HepG2 (cell line): Measurements from ENCODE around the gene FN1. TPM values are rescaled to one million over a fixed set of nuclear protein-coding genes. Genes with fewer than 3 reads are reported as not detected.

ENCODE experiments used
- ASH2L ChIP-seq: fragments of 300-600, 200-600 bp; sonication (generic); IDR thresholded peaks from 2 replicates; pipeline ENCODE4 v1.7.0; 2017; ENCODE audit warnings: low read depth, mild to moderate bottlenecking, moderate library complexity, mixed read lengths, low read length; ENCODE audit not compliant: insufficient read length
- FOSL1 ChIP-seq: sonication (generic); formaldehyde crosslinking; IDR thresholded peaks from 2 replicates; pipeline ENCODE4 v1.9.0; 2021; ENCODE audit warnings: missing genetic modification reagents, borderline replicate concordance
- HOXA3 ChIP-seq: sonication (generic); formaldehyde crosslinking; IDR thresholded peaks from 2 replicates; pipeline ENCODE4 v1.5.0; 2020; ENCODE audit warnings: missing genetic modification reagents
- PCBP2 ChIP-seq: fragments of 200-400 bp; formaldehyde crosslinking; optimal IDR thresholded peaks from 2 replicates; pipeline ENCODE3; 2018; ENCODE audit warnings: low read length, low read depth; ENCODE audit not compliant: poor library complexity, severe bottlenecking
- RBM39 ChIP-seq: fragments of 200-400 bp; formaldehyde crosslinking; IDR thresholded peaks from one replicate; pipeline ENCODE4 v1.6.1; 2018; ENCODE audit warnings: antibody characterized with exemption, mild to moderate bottlenecking, low read depth, low read length; ENCODE audit not compliant: poor library complexity, severe bottlenecking
- TEAD2 ChIP-seq: sonication (generic); formaldehyde crosslinking; IDR thresholded peaks from 2 replicates; pipeline ENCODE4 v1.9.0; 2021; ENCODE audit warnings: missing genetic modification reagents
- ZNF124 ChIP-seq: sonication (generic); formaldehyde crosslinking; IDR thresholded peaks from 2 replicates; pipeline ENCODE4 v1.4.0; 2020; ENCODE audit warnings: missing genetic modification reagents
- ZNF160 ChIP-seq: sonication (generic); formaldehyde crosslinking; IDR thresholded peaks from 2 replicates; pipeline ENCODE4 v1.8.0; 2022; ENCODE audit warnings: mild to moderate bottlenecking, inconsistent platforms, missing genetic modification reagents
- ZNF605 ChIP-seq: sonication (generic); formaldehyde crosslinking; IDR thresholded peaks from 2 replicates; pipeline ENCODE4 v1.8.0; 2022; ENCODE audit warnings: mild to moderate bottlenecking, missing genetic modification reagents
- ZNF777 ChIP-seq: sonication (generic); formaldehyde crosslinking; IDR thresholded peaks from 2 replicates; pipeline ENCODE4 v1.4.0; 2020; ENCODE audit warnings: missing genetic modification reagents
- ZNF781 ChIP-seq: sonication (generic); formaldehyde crosslinking; IDR thresholded peaks from 2 replicates; pipeline ENCODE4 v1.5.1; 2020; ENCODE audit warnings: borderline replicate concordance, mild to moderate bottlenecking, missing genetic modification reagents; ENCODE audit errors: not compliant biosample characterization
- polyA plus RNA-seq, 8 experiments: library from polyadenylated mRNA; depleted of rRNA in 3 of 8; stranded (reverse) in 7 of 8; unstranded in 1 of 8; fragments of >200 nt; fragmentation: Illumina TruSeq in 4 of 8; extraction: Trizol in 4 of 8; gene quantifications; 2 replicates each; pipeline versions ENCODE4 v1.2.1 to v1.2.3, GENCODE V29; 2011 to 2016; ENCODE audit warnings: low read depth in 4 of 8, missing spikeins in 1 of 8, mixed read lengths in 1 of 8; ENCODE audit not compliant: insufficient read depth in 1 of 8
- total RNA-seq, 5 experiments: library from RNA; depleted of rRNA; stranded (reverse); fragments of >200 nt; fragmentation: Illumina TruSeq; extraction: Trizol; gene quantifications; 2 replicates each; pipeline ENCODE4 v1.2.3, GENCODE V29; 2016; ENCODE audit warnings: low read depth in 1 of 5
- TF ChIP-seq, protein P1 (sequence below): sonication (generic); formaldehyde crosslinking; IDR thresholded peaks from 2 replicates; pipeline ENCODE4 v1.8.1; 2022; ENCODE audit warnings: low read depth, mild to moderate bottlenecking, missing genetic modification reagents
- TF ChIP-seq, protein P2 (sequence below): sonication (generic); formaldehyde crosslinking; IDR thresholded peaks from 2 replicates; pipeline ENCODE4 v1.4.0; 2020; ENCODE audit warnings: missing genetic modification reagents
- TF ChIP-seq, protein P3 (sequence below): sonication (generic); formaldehyde crosslinking; IDR thresholded peaks from 2 replicates; pipeline ENCODE4 v1.4.0; 2020; ENCODE audit warnings: missing genetic modification reagents, low read depth, mild to moderate bottlenecking, borderline replicate concordance
- TF ChIP-seq, protein P4 (sequence below): sonication (generic); formaldehyde crosslinking; IDR thresholded peaks from 2 replicates; pipeline ENCODE4 v1.5.0; 2020; ENCODE audit warnings: mild to moderate bottlenecking, missing genetic modification reagents
- TF ChIP-seq, protein P5 (sequence below): sonication (generic); formaldehyde crosslinking; IDR thresholded peaks from 2 replicates; pipeline ENCODE4 v1.4.0; 2020; ENCODE audit warnings: missing genetic modification reagents; ENCODE audit errors: not compliant biosample characterization
- TF ChIP-seq, protein P6 (sequence below): sonication (generic); formaldehyde crosslinking; conservative IDR thresholded peaks from 2 replicates; pipeline ENCODE4 v1.4.0; 2020; ENCODE audit warnings: missing genetic modification reagents

Gene FN1
- total and polyA plus RNA-seq, 2 of the 13 experiments (the other 11 are each of a cell fraction or from before 2014, with no cell fraction given): 1,847 to 6,471 TPM

DNA sequence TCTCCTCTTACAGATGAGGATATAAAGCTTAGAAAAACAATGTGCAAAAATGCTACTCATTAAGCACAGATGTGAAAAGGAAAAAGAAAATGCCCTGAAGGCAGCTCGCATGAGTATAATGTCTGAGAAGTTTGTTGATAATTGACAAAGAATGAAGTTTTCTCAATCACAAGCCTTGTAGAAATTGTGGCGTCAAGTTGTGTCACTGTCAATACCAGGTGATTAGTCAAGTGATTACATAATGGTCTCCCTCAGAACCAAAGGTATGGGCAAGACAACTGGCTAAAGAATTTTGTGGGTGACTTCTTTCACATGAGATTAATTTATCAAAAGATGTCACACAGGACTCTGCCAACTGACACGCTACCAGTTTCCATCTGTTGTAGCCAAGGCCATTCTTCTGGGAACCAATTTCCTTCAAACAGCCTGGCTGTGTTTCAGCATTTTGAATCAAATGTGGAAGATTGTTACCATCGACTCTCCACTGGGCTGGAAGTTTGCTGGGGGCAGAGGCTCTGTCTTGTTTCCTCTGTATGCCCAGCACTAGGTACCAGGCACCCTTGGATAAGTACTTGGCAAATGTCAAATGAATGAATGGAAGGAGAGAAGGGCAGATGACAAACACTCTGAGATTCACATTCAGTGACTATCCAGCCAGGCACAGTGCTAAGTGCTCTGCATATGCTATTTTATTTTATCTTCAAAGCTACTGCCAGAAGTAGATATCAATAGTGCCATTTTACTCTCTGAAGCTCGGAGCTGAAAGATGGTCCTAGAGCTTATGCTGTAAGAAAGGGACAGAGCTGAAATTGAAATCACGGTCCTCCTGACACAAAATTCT is 5.9 kb upstream of the FN1 start (continued):
- TF ChIP-seq, protein P1, sequence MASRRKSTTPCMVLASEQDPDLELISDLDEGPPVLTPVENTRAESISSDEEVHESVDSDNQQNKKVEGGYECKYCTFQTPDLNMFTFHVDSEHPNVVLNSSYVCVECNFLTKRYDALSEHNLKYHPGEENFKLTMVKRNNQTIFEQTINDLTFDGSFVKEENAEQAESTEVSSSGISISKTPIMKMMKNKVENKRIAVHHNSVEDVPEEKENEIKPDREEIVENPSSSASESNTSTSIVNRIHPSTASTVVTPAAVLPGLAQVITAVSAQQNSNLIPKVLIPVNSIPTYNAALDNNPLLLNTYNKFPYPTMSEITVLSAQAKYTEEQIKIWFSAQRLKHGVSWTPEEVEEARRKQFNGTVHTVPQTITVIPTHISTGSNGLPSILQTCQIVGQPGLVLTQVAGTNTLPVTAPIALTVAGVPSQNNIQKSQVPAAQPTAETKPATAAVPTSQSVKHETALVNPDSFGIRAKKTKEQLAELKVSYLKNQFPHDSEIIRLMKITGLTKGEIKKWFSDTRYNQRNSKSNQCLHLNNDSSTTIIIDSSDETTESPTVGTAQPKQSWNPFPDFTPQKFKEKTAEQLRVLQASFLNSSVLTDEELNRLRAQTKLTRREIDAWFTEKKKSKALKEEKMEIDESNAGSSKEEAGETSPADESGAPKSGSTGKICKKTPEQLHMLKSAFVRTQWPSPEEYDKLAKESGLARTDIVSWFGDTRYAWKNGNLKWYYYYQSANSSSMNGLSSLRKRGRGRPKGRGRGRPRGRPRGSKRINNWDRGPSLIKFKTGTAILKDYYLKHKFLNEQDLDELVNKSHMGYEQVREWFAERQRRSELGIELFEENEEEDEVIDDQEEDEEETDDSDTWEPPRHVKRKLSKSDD (CRISPR knock-in tag): no peak
- TF ChIP-seq ZNF777 (no peak), RBM39 (no peak), ZNF605 (CRISPR knock-in tag) (0 out of 2 replicates have a peak, but pooled peaks have one; percentile 19), PCBP2 (no peak), ASH2L (no peak), ZNF781 (no peak), ZNF160 (CRISPR knock-in tag) (no peak), TEAD2 (no peak), FOSL1 (no peak), HOXA3 (no peak), ZNF124 (no peak)
- TF ChIP-seq, protein P2, sequence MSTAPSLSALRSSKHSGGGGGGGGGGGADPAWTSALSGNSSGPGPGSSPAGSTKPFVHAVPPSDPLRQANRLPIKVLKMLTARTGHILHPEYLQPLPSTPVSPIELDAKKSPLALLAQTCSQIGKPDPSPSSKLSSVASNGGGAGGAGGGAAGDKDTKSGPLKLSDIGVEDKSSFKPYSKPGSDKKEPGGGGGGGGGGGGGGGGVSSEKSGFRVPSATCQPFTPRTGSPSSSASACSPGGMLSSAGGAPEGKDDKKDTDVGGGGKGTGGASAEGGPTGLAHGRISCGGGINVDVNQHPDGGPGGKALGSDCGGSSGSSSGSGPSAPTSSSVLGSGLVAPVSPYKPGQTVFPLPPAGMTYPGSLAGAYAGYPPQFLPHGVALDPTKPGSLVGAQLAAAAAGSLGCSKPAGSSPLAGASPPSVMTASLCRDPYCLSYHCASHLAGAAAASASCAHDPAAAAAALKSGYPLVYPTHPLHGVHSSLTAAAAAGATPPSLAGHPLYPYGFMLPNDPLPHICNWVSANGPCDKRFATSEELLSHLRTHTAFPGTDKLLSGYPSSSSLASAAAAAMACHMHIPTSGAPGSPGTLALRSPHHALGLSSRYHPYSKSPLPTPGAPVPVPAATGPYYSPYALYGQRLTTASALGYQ (CRISPR knock-in tag): no peak
- TF ChIP-seq, protein P3, sequence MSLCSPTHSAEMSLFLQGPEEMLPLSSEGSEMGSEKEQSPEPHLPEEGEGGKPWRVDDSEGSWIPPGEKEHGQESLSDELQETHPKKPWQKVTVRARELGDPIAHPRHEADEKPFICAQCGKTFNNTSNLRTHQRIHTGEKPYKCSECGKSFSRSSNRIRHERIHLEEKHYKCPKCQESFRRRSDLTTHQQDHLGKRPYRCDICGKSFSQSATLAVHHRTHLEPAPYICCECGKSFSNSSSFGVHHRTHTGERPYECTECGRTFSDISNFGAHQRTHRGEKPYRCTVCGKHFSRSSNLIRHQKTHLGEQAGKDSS: no peak
- TF ChIP-seq, protein P4, sequence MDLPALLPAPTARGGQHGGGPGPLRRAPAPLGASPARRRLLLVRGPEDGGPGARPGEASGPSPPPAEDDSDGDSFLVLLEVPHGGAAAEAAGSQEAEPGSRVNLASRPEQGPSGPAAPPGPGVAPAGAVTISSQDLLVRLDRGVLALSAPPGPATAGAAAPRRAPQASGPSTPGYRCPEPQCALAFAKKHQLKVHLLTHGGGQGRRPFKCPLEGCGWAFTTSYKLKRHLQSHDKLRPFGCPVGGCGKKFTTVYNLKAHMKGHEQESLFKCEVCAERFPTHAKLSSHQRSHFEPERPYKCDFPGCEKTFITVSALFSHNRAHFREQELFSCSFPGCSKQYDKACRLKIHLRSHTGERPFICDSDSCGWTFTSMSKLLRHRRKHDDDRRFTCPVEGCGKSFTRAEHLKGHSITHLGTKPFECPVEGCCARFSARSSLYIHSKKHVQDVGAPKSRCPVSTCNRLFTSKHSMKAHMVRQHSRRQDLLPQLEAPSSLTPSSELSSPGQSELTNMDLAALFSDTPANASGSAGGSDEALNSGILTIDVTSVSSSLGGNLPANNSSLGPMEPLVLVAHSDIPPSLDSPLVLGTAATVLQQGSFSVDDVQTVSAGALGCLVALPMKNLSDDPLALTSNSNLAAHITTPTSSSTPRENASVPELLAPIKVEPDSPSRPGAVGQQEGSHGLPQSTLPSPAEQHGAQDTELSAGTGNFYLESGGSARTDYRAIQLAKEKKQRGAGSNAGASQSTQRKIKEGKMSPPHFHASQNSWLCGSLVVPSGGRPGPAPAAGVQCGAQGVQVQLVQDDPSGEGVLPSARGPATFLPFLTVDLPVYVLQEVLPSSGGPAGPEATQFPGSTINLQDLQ (CRISPR knock-in tag): no peak
- TF ChIP-seq, protein P5, sequence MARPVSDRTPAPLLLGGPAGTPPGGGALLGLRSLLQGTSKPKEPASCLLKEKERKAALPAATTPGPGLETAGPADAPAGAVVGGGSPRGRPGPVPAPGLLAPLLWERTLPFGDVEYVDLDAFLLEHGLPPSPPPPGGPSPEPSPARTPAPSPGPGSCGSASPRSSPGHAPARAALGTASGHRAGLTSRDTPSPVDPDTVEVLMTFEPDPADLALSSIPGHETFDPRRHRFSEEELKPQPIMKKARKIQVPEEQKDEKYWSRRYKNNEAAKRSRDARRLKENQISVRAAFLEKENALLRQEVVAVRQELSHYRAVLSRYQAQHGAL (CRISPR knock-in tag): no peak
- TF ChIP-seq, protein P6, sequence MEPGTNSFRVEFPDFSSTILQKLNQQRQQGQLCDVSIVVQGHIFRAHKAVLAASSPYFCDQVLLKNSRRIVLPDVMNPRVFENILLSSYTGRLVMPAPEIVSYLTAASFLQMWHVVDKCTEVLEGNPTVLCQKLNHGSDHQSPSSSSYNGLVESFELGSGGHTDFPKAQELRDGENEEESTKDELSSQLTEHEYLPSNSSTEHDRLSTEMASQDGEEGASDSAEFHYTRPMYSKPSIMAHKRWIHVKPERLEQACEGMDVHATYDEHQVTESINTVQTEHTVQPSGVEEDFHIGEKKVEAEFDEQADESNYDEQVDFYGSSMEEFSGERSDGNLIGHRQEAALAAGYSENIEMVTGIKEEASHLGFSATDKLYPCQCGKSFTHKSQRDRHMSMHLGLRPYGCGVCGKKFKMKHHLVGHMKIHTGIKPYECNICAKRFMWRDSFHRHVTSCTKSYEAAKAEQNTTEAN (CRISPR knock-in tag): no peak
